CD14-positive monocyte (primary cell): ENCODE results near the gene PTF1A. TPM values are rescaled to one million over a fixed set of nuclear protein-coding genes. Genes with fewer than 3 reads are reported as not detected.

ENCODE experiments used
- DNase-seq, 3 donors: peaks; one replicate each; pipeline ENCODE4 v3.0.0-alpha.2; 2011 to 2022
- H2AFZ ChIP-seq: 2 replicates; pipeline ENCODE4 v1.6.0; 2012; ENCODE audit warnings: mild to moderate bottlenecking, low read depth, low read length, inconsistent platforms; ENCODE audit not compliant: insufficient read depth, poor library complexity, severe bottlenecking
- H3K27ac ChIP-seq, 2 donors: 1 replicate in 1 of 2; 2 replicates in 1 of 2; pipeline ENCODE4 v1.5.1; 2012 to 2013; ENCODE audit warnings: low read length in 2 of 2, control low read depth in 1 of 2, inconsistent platforms in 1 of 2, low read depth in 1 of 2, mild to moderate bottlenecking in 1 of 2
- H3K27me3 ChIP-seq, 2 donors: one replicate each; pipeline versions ENCODE4 v1.6.0 to v1.6.1; 2011 to 2013; ENCODE audit warnings: low read length in 2 of 2; ENCODE audit not compliant: control insufficient read depth in 2 of 2, insufficient read depth in 2 of 2
- H3K36me3 ChIP-seq, 2 donors: replicated peaks in 1 of 2; 1 replicate in 1 of 2; 2 replicates in 1 of 2; pipeline versions ENCODE4 v1.5.1 to v1.6.1; 2012 to 2013; ENCODE audit warnings: low read length in 2 of 2, control low read depth in 1 of 2, inconsistent platforms in 1 of 2, mild to moderate bottlenecking in 1 of 2; ENCODE audit not compliant: insufficient read depth in 2 of 2, control insufficient read depth in 1 of 2
- H3K4me1 ChIP-seq, 2 donors: 1 replicate in 1 of 2; 2 replicates in 1 of 2; pipeline versions ENCODE4 v1.5.1 to v1.6.1; 2012 to 2013; ENCODE audit warnings: low read length in 2 of 2, control low read depth in 1 of 2, inconsistent platforms in 1 of 2, mild to moderate bottlenecking in 1 of 2, moderate library complexity in 1 of 2; ENCODE audit not compliant: insufficient read depth in 2 of 2, control insufficient read depth in 1 of 2
- H3K4me2 ChIP-seq: replicated peaks from 2 replicates; pipeline ENCODE3; 2012; ENCODE audit warnings: low read length, moderate library complexity, mild to moderate bottlenecking; ENCODE audit not compliant: poor library complexity, severe bottlenecking; ENCODE audit errors: extremely low read depth
- H3K4me3 ChIP-seq, 3 experiments: fragments of 200-600 bp in 1 of 3; sonication (generic) in 1 of 3; replicated peaks in 1 of 3; 1 replicate in 2 of 3; 2 replicates in 1 of 3; pipeline ENCODE4 v1.5.1; 2011 to 2013; ENCODE audit warnings: low read length in 3 of 3, mild to moderate bottlenecking in 3 of 3, control low read depth in 2 of 3, low read depth in 2 of 3, inconsistent platforms in 1 of 3, moderate library complexity in 1 of 3
- H3K79me2 ChIP-seq: 2 replicates; pipeline ENCODE4 v1.6.0; 2012; ENCODE audit warnings: mild to moderate bottlenecking, control low read depth, inconsistent platforms, low read length, moderate library complexity; ENCODE audit not compliant: insufficient read depth
- H3K9ac ChIP-seq: 2 replicates; pipeline ENCODE4 v1.6.0; 2017; ENCODE audit warnings: low read length, mild to moderate bottlenecking; ENCODE audit not compliant: insufficient read depth, poor library complexity, severe bottlenecking
- H3K9me3 ChIP-seq, 2 donors: replicated peaks in 1 of 2; 1 replicate in 1 of 2; 2 replicates in 1 of 2; pipeline versions ENCODE4 v1.5.1 to v1.6.1; 2012 to 2013; ENCODE audit warnings: low read length in 2 of 2, control low read depth in 1 of 2; ENCODE audit not compliant: control insufficient read depth in 1 of 2, insufficient read depth in 1 of 2
- H4K20me1 ChIP-seq: 2 replicates; pipeline ENCODE4 v1.6.0; 2012; ENCODE audit warnings: mild to moderate bottlenecking, low read length, control low read depth, moderate library complexity; ENCODE audit not compliant: insufficient read depth
- H3K27ac Mint-ChIP-seq, 7 donors: one replicate each; pipeline ENCODE4 v1.8.0; 2020; ENCODE audit warnings: mild to moderate bottlenecking in 7 of 7, mixed read lengths in 7 of 7, moderate library complexity in 6 of 7, inconsistent platforms in 2 of 7
- H3K27me3 Mint-ChIP-seq, 3 donors: one replicate each; pipeline ENCODE4 v1.8.0; 2021 to 2022; ENCODE audit warnings: low read depth in 3 of 3, mild to moderate bottlenecking in 3 of 3, mixed read lengths in 3 of 3, moderate library complexity in 3 of 3, inconsistent platforms in 1 of 3
- H3K36me3 Mint-ChIP-seq, 2 donors: one replicate each; pipeline ENCODE4 v1.8.0; 2020; ENCODE audit warnings: mixed read lengths in 2 of 2, inconsistent platforms in 1 of 2, mild to moderate bottlenecking in 1 of 2
- H3K4me1 Mint-ChIP-seq: one replicate; pipeline ENCODE4 v1.8.0; 2020; ENCODE audit warnings: mild to moderate bottlenecking, mixed read lengths
- H3K4me3 Mint-ChIP-seq, 2 donors: one replicate each; pipeline ENCODE4 v1.8.0; 2020; ENCODE audit warnings: mild to moderate bottlenecking in 2 of 2, mixed read lengths in 2 of 2, moderate library complexity in 1 of 2
- H3K9me3 Mint-ChIP-seq, 7 donors: one replicate each; pipeline ENCODE4 v1.8.0; 2020 to 2022; ENCODE audit warnings: mixed read lengths in 7 of 7, mild to moderate bottlenecking in 6 of 7, moderate library complexity in 6 of 7, inconsistent platforms in 2 of 7
- CTCF ChIP-seq: fragments of 200-600 bp; IDR thresholded peaks from one replicate; pipeline ENCODE4 v1.8.0; 2022; ENCODE audit warnings: antibody characterized with exemption, mild to moderate bottlenecking
- WGBS: methylation state at CpG from one replicate; pipeline ENCODE4 v1.1.5; 2013; ENCODE audit warnings: missing lambda C conversion rate; ENCODE audit not compliant: insufficient coverage; 5-methylcytosine and 5-hydroxymethylcytosine counted together
- intact Hi-C, 2 donors: fragments of 100-400 bp; cut with micrococcal nuclease; formaldehyde crosslinking; loops; one replicate each; pipeline versions ENCODE4 v1.15.0 to v1.15.1; 2023
- polyA plus RNA-seq, 3 donors: library from polyadenylated mRNA; depleted of rRNA in 1 of 3; unstranded in 2 of 3; stranded (reverse) in 1 of 3; fragments of 300-500 nt in 2 of 3; fragments of >200 nt in 1 of 3; fragmentation: Illumina TruSeq in 2 of 3; gene quantifications; 1 replicate in 2 of 3; 2 replicates in 1 of 3; pipeline ENCODE4 v1.2.3, GENCODE V29; 2012 to 2021

The PTF1A gene
- polyA plus RNA-seq, 3 donors = not detected

- intact Hi-C loops = no loop called here
- no peak for TF ChIP-seq CTCF
These were observed 20.8 kb upstream of the PTF1A start for GRCh38 chr10:23171232-23171876.

GRCh38 chr10:23172429-23173213 lies 19.5 kb upstream of the PTF1A start:
- Histone ChIP-seq H3K9me3 (peaks cover 0 to 4% of the 10 kb centered on the region in 2 donors), H3K27me3 (peaks cover 41 to 76% of the 10 kb centered on the region in 2 donors), H2AFZ (no peak overlapping the region), H3K79me2 (no peaks in the 10 kb centered on the region), H3K4me1 (no peaks in the 10 kb centered on the region), H3K9ac (no peak overlapping the region), H3K27ac (no peak overlapping the region), H3K4me2 (no peak overlapping the region), H4K20me1 (no peaks in the 10 kb centered on the region), H3K4me3 (no peak overlapping the region), H3K36me3 (no peaks in the 10 kb centered on the region)
- peaks cover 0 to 5% (median 0%) of the 10 kb centered on the region in 7 donors for H3K9me3 Mint-ChIP-seq
- DNase-seq = no peak
- 4% methylated on average over 33 of the region's 41 CpGs for WGBS
- no peaks in the 10 kb centered on the region for H3K4me1 Mint-ChIP-seq
- no peaks in the 10 kb centered on the region for H3K36me3 Mint-ChIP-seq
- TF ChIP-seq CTCF = no peak
- peak overlapping the region in 1 of 2 donors; percentile 78 for H3K4me3 Mint-ChIP-seq
- peaks cover 56 to 81% (median 66%) of the 10 kb centered on the region in 3 donors for H3K27me3 Mint-ChIP-seq
- intact Hi-C loops = no loop called here
- H3K27ac Mint-ChIP-seq = no peak overlapping the region

More at GRCh38 chr10:23171232-23171876, 20.8 kb upstream of the PTF1A start:
- H3K27me3 Mint-ChIP-seq = peaks cover 58 to 83% (median 67%) of the 10 kb centered on the region in 3 donors
- H3K27ac Mint-ChIP-seq = no peak overlapping the region
- no peak overlapping the region for H3K9ac ChIP-seq
- H4K20me1 ChIP-seq = no peaks in the 10 kb centered on the region
- no peaks in the 10 kb centered on the region for H3K4me1 ChIP-seq
- 10% methylated on average over 11 of the region's 26 CpGs for WGBS
- peak overlapping the region in 1 of 2 donors; percentile 60 for H3K4me3 Mint-ChIP-seq
- peaks cover 0 to 4% of the 10 kb centered on the region in 2 donors for H3K9me3 ChIP-seq
- no peak for DNase-seq
- H3K4me1 Mint-ChIP-seq = no peaks in the 10 kb centered on the region
- no peak overlapping the region for H3K4me3 ChIP-seq
- no peaks in the 10 kb centered on the region for H3K36me3 Mint-ChIP-seq
- H3K4me2 ChIP-seq = no peak overlapping the region
- no peaks in the 10 kb centered on the region for H3K36me3 ChIP-seq
- H3K9me3 Mint-ChIP-seq = peaks cover 0 to 5% (median 0%) of the 10 kb centered on the region in 7 donors
- no peak overlapping the region for H2AFZ ChIP-seq
- no peaks in the 10 kb centered on the region for H3K79me2 ChIP-seq
- H3K27me3 ChIP-seq = peaks cover 36 to 69% of the 10 kb centered on the region in 2 donors
- no peak overlapping the region for H3K27ac ChIP-seq
